HepG2 (cell line): Measurements from ENCODE around the gene IST1. TPM values are rescaled to one million over a fixed set of nuclear protein-coding genes. Genes with fewer than 3 reads are reported as not detected.

Experiments used
- JUND ChIP-seq: sonication (generic); formaldehyde crosslinking; IDR thresholded peaks from 2 replicates; pipeline ENCODE4 v1.8.0; 2022; ENCODE audit warnings: mild to moderate bottlenecking, missing genetic modification reagents
- MED1 ChIP-seq: sonication (generic); formaldehyde crosslinking; IDR thresholded peaks from 2 replicates; pipeline ENCODE4 v1.4.0; 2020; ENCODE audit warnings: missing genetic modification reagents
- NFAT5 ChIP-seq: sonication (generic); formaldehyde crosslinking; IDR thresholded peaks from 2 replicates; pipeline ENCODE4 v1.4.0; 2020; ENCODE audit warnings: missing genetic modification reagents
- ZBED4 ChIP-seq: sonication (generic); formaldehyde crosslinking; IDR thresholded peaks from 2 replicates; pipeline ENCODE4 v1.4.0; 2020; ENCODE audit warnings: missing genetic modification reagents, borderline replicate concordance
- ZBTB1 ChIP-seq: sonication (generic); formaldehyde crosslinking; IDR thresholded peaks from 2 replicates; pipeline ENCODE4 v1.4.0; 2020; ENCODE audit warnings: missing genetic modification reagents, borderline replicate concordance
- ZNF251 ChIP-seq: sonication (generic); formaldehyde crosslinking; IDR thresholded peaks from 2 replicates; pipeline ENCODE4 v1.9.0; 2021; ENCODE audit warnings: mild to moderate bottlenecking, missing genetic modification reagents
- ZNF710 ChIP-seq: sonication (generic); formaldehyde crosslinking; IDR thresholded peaks from 2 replicates; pipeline ENCODE4 v1.5.0; 2020; ENCODE audit warnings: mild to moderate bottlenecking, missing genetic modification reagents, borderline replicate concordance
- ZNF772 ChIP-seq: sonication (generic); formaldehyde crosslinking; IDR thresholded peaks from 2 replicates; pipeline ENCODE4 v1.5.0; 2020; ENCODE audit warnings: mild to moderate bottlenecking, missing genetic modification reagents
- ZNF781 ChIP-seq: sonication (generic); formaldehyde crosslinking; IDR thresholded peaks from 2 replicates; pipeline ENCODE4 v1.5.1; 2020; ENCODE audit warnings: borderline replicate concordance, mild to moderate bottlenecking, missing genetic modification reagents; ENCODE audit errors: not compliant biosample characterization
- ZNF839 ChIP-seq: sonication (generic); formaldehyde crosslinking; IDR thresholded peaks from 2 replicates; pipeline ENCODE4 v1.4.0; 2020; ENCODE audit warnings: missing genetic modification reagents, mild to moderate bottlenecking, borderline replicate concordance
- polyA plus RNA-seq, 8 experiments: library from polyadenylated mRNA; depleted of rRNA in 3 of 8; stranded (reverse) in 7 of 8; unstranded in 1 of 8; fragments of >200 nt; fragmentation: Illumina TruSeq in 4 of 8; extraction: Trizol in 4 of 8; gene quantifications; 2 replicates each; pipeline versions ENCODE4 v1.2.1 to v1.2.3, GENCODE V29; 2011 to 2016; ENCODE audit warnings: low read depth in 4 of 8, missing spikeins in 1 of 8, mixed read lengths in 1 of 8; ENCODE audit not compliant: insufficient read depth in 1 of 8
- total RNA-seq, 5 experiments: library from RNA; depleted of rRNA; stranded (reverse); fragments of >200 nt; fragmentation: Illumina TruSeq; extraction: Trizol; gene quantifications; 2 replicates each; pipeline ENCODE4 v1.2.3, GENCODE V29; 2016; ENCODE audit warnings: low read depth in 1 of 5

The IST1 gene
- total and polyA plus RNA-seq, 2 of the 13 experiments (the other 11 are each of a cell fraction or from before 2014, with no cell fraction given): 346 to 415 TPM

DNA sequence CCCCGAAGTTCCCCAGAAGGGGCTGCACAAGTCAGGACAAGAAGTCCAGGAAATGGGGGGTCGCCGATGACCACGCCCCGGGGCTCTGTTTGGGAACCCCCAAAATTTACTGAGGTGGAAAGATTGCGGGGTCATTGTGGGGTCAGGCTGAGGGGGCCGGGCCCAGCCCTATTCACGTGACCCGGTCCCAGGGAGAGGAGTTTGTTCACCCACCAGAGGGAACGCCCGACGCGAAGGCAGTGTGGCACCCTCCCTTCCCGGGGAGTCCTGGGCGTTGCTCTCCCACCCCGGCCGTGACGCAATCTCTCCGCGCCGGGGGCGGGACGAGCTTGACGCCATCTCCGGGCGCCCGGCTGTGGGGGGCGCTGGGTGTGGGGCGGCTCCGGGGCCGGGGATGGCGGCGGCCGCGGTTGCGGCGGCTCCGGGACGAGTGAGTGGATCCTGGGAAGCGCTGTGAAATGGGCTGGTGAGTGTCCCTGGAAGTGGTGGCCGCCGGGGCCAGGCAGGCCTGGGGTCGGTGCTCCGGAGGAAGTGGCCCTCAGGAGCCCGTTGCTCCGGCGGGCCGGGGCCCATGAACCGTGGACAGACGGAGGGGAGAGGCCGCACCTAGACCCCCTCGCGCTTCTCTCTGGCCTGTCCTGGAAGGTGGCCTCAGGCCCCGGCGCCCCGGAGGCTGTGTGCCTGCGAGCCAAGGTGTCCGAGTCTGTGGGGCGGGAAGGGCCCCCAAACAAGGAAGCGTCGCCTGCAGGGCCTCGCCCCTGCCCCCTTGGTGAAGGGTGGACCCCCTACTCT lies 49.5 kb upstream of the IST1 start, which contains the start of gene ATXN1L (continued):
- TF ChIP-seq ZBED4 (CRISPR knock-in tag) (no peak), ZNF772 (CRISPR knock-in tag) (peak; percentile 64), ZNF710 (CRISPR knock-in tag) (peak; percentile 55; the same call in 1 of the 2 replicates), ZNF781 (no peak), ZBTB1 (no peak), MED1 (peak; percentile 89), ZNF251 (no peak), ZNF839 (CRISPR knock-in tag) (peak; percentile 12; the same call in 1 of the 2 replicates), NFAT5 (CRISPR knock-in tag) (no peak; the same call in 1 of the 2 replicates), JUND (CRISPR knock-in tag) (peak; percentile 30; the same call in 1 of the 2 replicates)
